Endothelial cell of umbilical vein (primary cell): Measurements from ENCODE around the gene MADCAM1.

Experiments
- CTCF ChIP-seq, 2 donors: IDR thresholded peaks; 1 replicate in 1 of 2; 2 replicates in 1 of 2; pipeline ENCODE4 v1.5.1; 2011; ENCODE audit warnings: low read length in 2 of 2, mild to moderate bottlenecking in 2 of 2, moderate library complexity in 2 of 2, control low read depth in 1 of 2, inconsistent platforms in 1 of 2, low read depth in 1 of 2; ENCODE audit not compliant: insufficient read depth in 1 of 2; ENCODE audit errors: extremely low read depth in 1 of 2
- EZH2 ChIP-seq: IDR thresholded peaks from 2 replicates; pipeline ENCODE4 v1.6.1; 2012; ENCODE audit warnings: borderline replicate concordance, low read depth, mild to moderate bottlenecking, moderate library complexity, low read length, inconsistent platforms; ENCODE audit not compliant: severe bottlenecking
- GATA2 ChIP-seq: IDR thresholded peaks from 2 replicates; pipeline ENCODE4 v1.7.0; 2011; ENCODE audit warnings: low read depth, mild to moderate bottlenecking, moderate library complexity, mixed read lengths, low read length; ENCODE audit not compliant: insufficient read length, insufficient read depth
- JUN ChIP-seq: IDR thresholded peaks from 2 replicates; pipeline ENCODE4 v1.6.1; 2011; ENCODE audit warnings: borderline replicate concordance, low read depth; ENCODE audit not compliant: insufficient read length, insufficient read depth
- POLR2A ChIP-seq: IDR thresholded peaks from 2 replicates; pipeline ENCODE4 v1.6.1; 2012; ENCODE audit warnings: low read depth, mild to moderate bottlenecking, control low read depth, low read length
- POLR2AphosphoS5 ChIP-seq: IDR thresholded peaks from 2 replicates; pipeline ENCODE4 v1.6.1; 2012; ENCODE audit warnings: low read depth, mild to moderate bottlenecking, control low read depth, low read length, moderate library complexity; ENCODE audit not compliant: insufficient read depth

GRCh38 chr19:531753-532560 lies 35.7 kb downstream of the MADCAM1 start, which contains the start of gene CDC34:
- TF ChIP-seq CTCF (IDR thresholded peaks at IDR 0.05; ENCODE audit: extremely low read depth in 1 of 2, insufficient read depth in 1 of 2, low read depth in 1 of 2, low read length in 2 of 2) (no peak), POLR2AphosphoS5 (peak; percentile 80), POLR2A (peak; percentile 28), EZH2 (no peak), JUN (no peak), GATA2 (no peak)
